OCI-LY7 (cell line): ENCODE measurements around the gene RETNLB.

ENCODE experiments used
- EZH2phosphoT487 ChIP-seq: fragments of 200-600 bp; sonication (generic); IDR thresholded peaks from 2 replicates; pipeline ENCODE4 v1.6.1; 2018; ENCODE audit warnings: low read depth, borderline replicate concordance, mild to moderate bottlenecking, mixed run types, antibody characterized with exemption, low read length, moderate library complexity, mixed read lengths
- TF ChIP-seq, protein P1 (sequence below): fragments of 200-600 bp; sonication (generic); conservative IDR thresholded peaks from 2 replicates; pipeline ENCODE4 v1.5.1; 2014; ENCODE audit warnings: mild to moderate bottlenecking, antibody characterized with exemption, low read length, moderate library complexity, mixed read lengths

DNA sequence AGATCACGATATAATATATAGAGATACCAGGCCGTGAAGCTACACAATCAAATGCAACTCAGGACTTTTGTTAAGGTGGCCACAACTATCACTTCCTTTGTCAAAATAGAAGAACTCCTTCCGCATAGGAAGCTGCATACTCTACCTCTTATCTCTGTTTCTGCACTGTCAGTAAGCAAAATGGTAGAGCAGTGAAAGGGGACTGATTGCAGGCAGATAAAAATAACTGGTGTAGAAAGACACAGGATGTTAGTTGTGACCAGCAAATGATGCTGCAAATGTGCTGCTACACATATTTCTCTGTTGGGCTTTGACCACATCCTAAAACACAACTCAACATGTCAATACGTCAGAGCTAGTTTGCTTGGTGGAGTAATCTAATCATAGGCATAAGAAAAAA lies 49.1 kb upstream of the RETNLB start:
- TF ChIP-seq, protein P1, sequence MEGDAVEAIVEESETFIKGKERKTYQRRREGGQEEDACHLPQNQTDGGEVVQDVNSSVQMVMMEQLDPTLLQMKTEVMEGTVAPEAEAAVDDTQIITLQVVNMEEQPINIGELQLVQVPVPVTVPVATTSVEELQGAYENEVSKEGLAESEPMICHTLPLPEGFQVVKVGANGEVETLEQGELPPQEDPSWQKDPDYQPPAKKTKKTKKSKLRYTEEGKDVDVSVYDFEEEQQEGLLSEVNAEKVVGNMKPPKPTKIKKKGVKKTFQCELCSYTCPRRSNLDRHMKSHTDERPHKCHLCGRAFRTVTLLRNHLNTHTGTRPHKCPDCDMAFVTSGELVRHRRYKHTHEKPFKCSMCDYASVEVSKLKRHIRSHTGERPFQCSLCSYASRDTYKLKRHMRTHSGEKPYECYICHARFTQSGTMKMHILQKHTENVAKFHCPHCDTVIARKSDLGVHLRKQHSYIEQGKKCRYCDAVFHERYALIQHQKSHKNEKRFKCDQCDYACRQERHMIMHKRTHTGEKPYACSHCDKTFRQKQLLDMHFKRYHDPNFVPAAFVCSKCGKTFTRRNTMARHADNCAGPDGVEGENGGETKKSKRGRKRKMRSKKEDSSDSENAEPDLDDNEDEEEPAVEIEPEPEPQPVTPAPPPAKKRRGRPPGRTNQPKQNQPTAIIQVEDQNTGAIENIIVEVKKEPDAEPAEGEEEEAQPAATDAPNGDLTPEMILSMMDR: no peak
- no peak for TF ChIP-seq EZH2phosphoT487
